ENCODE measurements around the gene CLIC3. TPM values are rescaled to one million over a fixed set of nuclear protein-coding genes. Genes with fewer than 3 reads are reported as not detected.

Gene CLIC3
- total RNA-seq, 1 donor from 2014 or later: not detected

GRCh38 chr9:136956604-136957003, 39.8 kb downstream of the CLIC3 start:
- DNase-seq: no peak
- no peaks in the 10 kb centered on the region for H3K9me3 Mint-ChIP-seq
- POLR2A ChIA-PET: no interaction called here
- ATAC-seq (ENCODE audit: low read depth): no peak
- no peak overlapping the region for H3K4me3 Mint-ChIP-seq
- intact Hi-C loops (cut with micrococcal nuclease): no loop called here
- no peak overlapping the region for H3K27ac Mint-ChIP-seq
- peaks cover 2% of the 10 kb centered on the region for H3K27me3 Mint-ChIP-seq
- CTCF ChIA-PET: no interaction called here
- TF ChIP-seq CTCF (IDR thresholded peaks at IDR 0.05): no peak
- no peaks in the 10 kb centered on the region for H3K36me3 Mint-ChIP-seq (ENCODE audit: low read depth)
- H3K4me1 Mint-ChIP-seq: no peaks in the 10 kb centered on the region

GRCh38 chr9:136955943-136956335, 40.4 kb downstream of the CLIC3 start:
- POLR2A ChIA-PET: no interaction called here
- H3K9me3 Mint-ChIP-seq: no peaks in the 10 kb centered on the region
- H3K27me3 Mint-ChIP-seq: peaks cover 2% of the 10 kb centered on the region
- H3K36me3 Mint-ChIP-seq (ENCODE audit: low read depth): no peaks in the 10 kb centered on the region
- no peak for TF ChIP-seq CTCF (IDR thresholded peaks at IDR 0.05)
- no peaks in the 10 kb centered on the region for H3K4me1 Mint-ChIP-seq
- no peak overlapping the region for H3K4me3 Mint-ChIP-seq
- no peak overlapping the region for H3K27ac Mint-ChIP-seq
- intact Hi-C loops (cut with micrococcal nuclease): no loop called here
- ATAC-seq (ENCODE audit: low read depth): no peak
- CTCF ChIA-PET: no interaction called here
- no peak for DNase-seq

- H3K36me3 Mint-ChIP-seq (ENCODE audit: low read depth): no peaks in the 10 kb centered on the region
- intact Hi-C loops (cut with micrococcal nuclease): no loop called here
- H3K27me3 Mint-ChIP-seq: peaks cover 2% of the 10 kb centered on the region
- POLR2A ChIA-PET: no interaction called here
- no peak overlapping the region for H3K27ac Mint-ChIP-seq
- DNase-seq (no peak), ATAC-seq (ENCODE audit: low read depth) (no peak)
- no peaks in the 10 kb centered on the region for H3K9me3 Mint-ChIP-seq
- no peak for TF ChIP-seq CTCF (IDR thresholded peaks at IDR 0.05)
- CTCF ChIA-PET: no interaction called here
- H3K4me3 Mint-ChIP-seq: no peak overlapping the region
- peaks cover 1% of the 10 kb centered on the region for H3K4me1 Mint-ChIP-seq
Observed at GRCh38 chr9:136955202-136955942, 41.0 kb downstream of the CLIC3 start.

GRCh38 chr9:136954270-136955083, 41.9 kb downstream of the CLIC3 start:
- intact Hi-C loops (cut with micrococcal nuclease): no loop called here
- CTCF ChIA-PET: no interaction called here

More at GRCh38 chr9:136954270-136955083, 41.9 kb downstream of the CLIC3 start:
- no peak for ATAC-seq (ENCODE audit: low read depth)
- TF ChIP-seq CTCF (IDR thresholded peaks at IDR 0.05): no peak
- POLR2A ChIA-PET: no interaction called here
- Mint-ChIP-seq H3K36me3 (ENCODE audit: low read depth) (no peaks in the 10 kb centered on the region), H3K9me3 (no peaks in the 10 kb centered on the region), H3K27ac (no peak overlapping the region), H3K4me3 (no peak overlapping the region), H3K4me1 (peaks cover 5% of the 10 kb centered on the region), H3K27me3 (peaks cover 2% of the 10 kb centered on the region)
- no peak for DNase-seq

Measured in activated B cell treated with CpG ODN at 0.5 μM for 24 hours (primary cell).